ENCODE measurements around the gene EAPP. TPM values are rescaled to one million over a fixed set of nuclear protein-coding genes. Genes with fewer than 3 reads are reported as not detected.

The EAPP gene
- total RNA-seq, 1 experiment from 2014 or later = 32.2 TPM

DNA sequence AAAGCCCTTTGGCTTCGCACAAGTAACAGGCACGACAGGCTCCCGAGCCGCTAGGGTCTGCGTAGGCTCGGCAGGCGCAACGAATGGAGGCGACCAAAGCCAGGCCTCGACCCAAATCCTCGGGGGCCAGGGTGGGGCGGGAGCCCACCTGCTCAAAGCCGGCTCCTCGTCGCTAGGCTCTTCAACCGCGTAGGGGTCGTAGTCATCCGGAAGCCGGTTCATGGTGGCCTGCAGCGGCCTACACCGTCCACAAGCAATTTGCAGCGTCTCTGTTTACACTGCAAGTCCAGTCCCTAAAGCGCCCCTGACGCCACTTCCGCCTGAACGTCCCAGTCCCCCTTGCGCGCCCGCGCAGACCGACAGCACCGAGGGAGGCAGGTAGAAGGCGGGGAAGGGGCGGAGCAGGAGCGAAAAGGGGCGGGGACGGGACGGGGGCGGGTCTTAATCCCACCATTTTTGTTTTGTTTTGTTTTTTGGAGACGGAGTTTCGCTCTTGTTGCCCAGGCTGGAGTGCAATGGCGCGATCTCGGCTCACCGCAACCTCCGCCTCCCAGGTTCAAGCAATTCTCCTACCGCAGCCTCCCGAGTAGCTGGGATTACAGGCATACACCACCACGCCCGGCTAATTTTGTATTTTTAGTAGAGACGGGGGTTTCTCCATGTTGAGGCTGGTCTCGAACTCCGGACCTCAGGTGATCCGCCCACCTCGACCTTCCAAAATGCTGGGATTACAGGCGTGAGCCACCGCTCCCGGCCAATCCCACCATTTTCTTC, at the start of gene EAPP (continued):
- TF ChIP-seq, protein P1, sequence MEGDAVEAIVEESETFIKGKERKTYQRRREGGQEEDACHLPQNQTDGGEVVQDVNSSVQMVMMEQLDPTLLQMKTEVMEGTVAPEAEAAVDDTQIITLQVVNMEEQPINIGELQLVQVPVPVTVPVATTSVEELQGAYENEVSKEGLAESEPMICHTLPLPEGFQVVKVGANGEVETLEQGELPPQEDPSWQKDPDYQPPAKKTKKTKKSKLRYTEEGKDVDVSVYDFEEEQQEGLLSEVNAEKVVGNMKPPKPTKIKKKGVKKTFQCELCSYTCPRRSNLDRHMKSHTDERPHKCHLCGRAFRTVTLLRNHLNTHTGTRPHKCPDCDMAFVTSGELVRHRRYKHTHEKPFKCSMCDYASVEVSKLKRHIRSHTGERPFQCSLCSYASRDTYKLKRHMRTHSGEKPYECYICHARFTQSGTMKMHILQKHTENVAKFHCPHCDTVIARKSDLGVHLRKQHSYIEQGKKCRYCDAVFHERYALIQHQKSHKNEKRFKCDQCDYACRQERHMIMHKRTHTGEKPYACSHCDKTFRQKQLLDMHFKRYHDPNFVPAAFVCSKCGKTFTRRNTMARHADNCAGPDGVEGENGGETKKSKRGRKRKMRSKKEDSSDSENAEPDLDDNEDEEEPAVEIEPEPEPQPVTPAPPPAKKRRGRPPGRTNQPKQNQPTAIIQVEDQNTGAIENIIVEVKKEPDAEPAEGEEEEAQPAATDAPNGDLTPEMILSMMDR (IDR thresholded peaks at IDR 0.05 in 2 of 3, conservative IDR thresholded peaks at IDR 0.05 in 1 of 3; ENCODE audit: borderline replicate concordance in 1 of 3, insufficient read depth in 1 of 3, low read depth in 2 of 3, low read length in 2 of 3) = no peak

DNA sequence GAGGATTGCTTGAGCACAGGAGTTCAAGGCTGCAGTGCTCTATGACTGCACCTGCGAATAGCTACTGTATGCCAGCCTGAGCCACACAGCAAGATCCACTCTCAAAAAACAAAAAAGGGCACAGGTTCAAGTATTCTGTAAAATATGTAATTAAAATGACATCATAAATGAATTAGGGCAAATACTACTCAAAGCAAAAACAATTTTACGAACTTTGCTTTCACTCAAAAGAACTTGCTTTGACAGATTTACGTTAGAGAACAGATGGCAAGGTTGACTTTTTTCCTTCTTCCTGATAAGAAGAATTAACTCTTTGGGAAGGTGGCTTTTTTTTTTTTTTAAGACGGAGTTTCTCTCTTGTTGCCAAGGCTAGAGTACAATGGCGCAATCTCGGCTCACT, 44.0 kb upstream of the EAPP start:
- BruUV-seq (replicated peaks) = no TSS peak
- ATAC-seq (no peak), DNase-seq (ENCODE audit: low read depth, low spot score) (no peak)
- CTCF ChIA-PET = no interaction called here
- Histone ChIP-seq H3K27me3 (ENCODE audit: insufficient read depth, low read length) (no peaks in the 10 kb centered on the region), H3K4me2 (ENCODE audit: low read length) (no peak overlapping the region), H3K4me1 (ENCODE audit: control insufficient read depth in 1 of 2, insufficient read depth in 2 of 2, low read length in 2 of 2) (peaks cover 9 to 10% of the 10 kb centered on the region in 2 experiments), H3K9me2 (ENCODE audit: insufficient read depth) (no peaks in the 10 kb centered on the region), H3K4me3 (replicated peaks in 1 of 2; ENCODE audit: low read depth in 1 of 2, low read length in 2 of 2) (no peak overlapping the region), H3K27ac (ENCODE audit: low read depth, low read length) (no peak overlapping the region), H4K20me1 (ENCODE audit: insufficient read depth) (no peaks in the 10 kb centered on the region), H3K9ac (ENCODE audit: low read length) (no peak overlapping the region), H3K36me3 (ENCODE audit: control insufficient read depth in 1 of 2, insufficient read depth in 2 of 2, low read length in 2 of 2) (peaks cover 9 to 27% of the 10 kb centered on the region in 2 experiments; a peak in 3 of 4 replicates), H3K79me2 (ENCODE audit: insufficient read depth, low read length) (peaks cover 5% of the 10 kb centered on the region; the same call in 1 of the 2 replicates), H3K9me3 (ENCODE audit: control insufficient read depth in 1 of 2, insufficient read depth in 1 of 2, low read depth in 1 of 2, low read length in 2 of 2) (no peaks in the 10 kb centered on the region), H2AFZ (ENCODE audit: low read depth, low read length, poor library complexity, severe bottlenecking) (no peak overlapping the region)
- TF ChIP-seq SRF (IDR thresholded peaks at IDR 0.05; ENCODE audit: low read depth) (no peak), CEBPB (IDR thresholded peaks at IDR 0.05; ENCODE audit: low read depth) (no peak), POLR2A (IDR thresholded peaks at IDR 0.05; ENCODE audit: borderline replicate concordance, extremely low read depth, insufficient read depth, insufficient read length) (no peak), EZH2 (IDR thresholded peaks at IDR 0.05) (no peak), RAD21 (IDR thresholded peaks at IDR 0.05; ENCODE audit: low read depth) (no peak), CBX3 (IDR thresholded peaks at IDR 0.05; ENCODE audit: low read depth) (no peak), FOSL1 (IDR thresholded peaks at IDR 0.05; ENCODE audit: low read depth) (no peak), YY1 (IDR thresholded peaks at IDR 0.05; ENCODE audit: extremely low read depth, insufficient replicate concordance, low read depth, low read length) (no peak), POLR2AphosphoS5 (IDR thresholded peaks at IDR 0.05; ENCODE audit: low read depth, low read length) (no peak), SP1 (IDR thresholded peaks at IDR 0.05; ENCODE audit: low read depth) (no peak), JUND (IDR thresholded peaks at IDR 0.05) (no peak), ZNF274 (IDR thresholded peaks at IDR 0.05; ENCODE audit: low read depth, low read length) (no peak), ZFX (IDR thresholded peaks at IDR 0.05) (no peak)
- TF ChIP-seq, protein P2, sequence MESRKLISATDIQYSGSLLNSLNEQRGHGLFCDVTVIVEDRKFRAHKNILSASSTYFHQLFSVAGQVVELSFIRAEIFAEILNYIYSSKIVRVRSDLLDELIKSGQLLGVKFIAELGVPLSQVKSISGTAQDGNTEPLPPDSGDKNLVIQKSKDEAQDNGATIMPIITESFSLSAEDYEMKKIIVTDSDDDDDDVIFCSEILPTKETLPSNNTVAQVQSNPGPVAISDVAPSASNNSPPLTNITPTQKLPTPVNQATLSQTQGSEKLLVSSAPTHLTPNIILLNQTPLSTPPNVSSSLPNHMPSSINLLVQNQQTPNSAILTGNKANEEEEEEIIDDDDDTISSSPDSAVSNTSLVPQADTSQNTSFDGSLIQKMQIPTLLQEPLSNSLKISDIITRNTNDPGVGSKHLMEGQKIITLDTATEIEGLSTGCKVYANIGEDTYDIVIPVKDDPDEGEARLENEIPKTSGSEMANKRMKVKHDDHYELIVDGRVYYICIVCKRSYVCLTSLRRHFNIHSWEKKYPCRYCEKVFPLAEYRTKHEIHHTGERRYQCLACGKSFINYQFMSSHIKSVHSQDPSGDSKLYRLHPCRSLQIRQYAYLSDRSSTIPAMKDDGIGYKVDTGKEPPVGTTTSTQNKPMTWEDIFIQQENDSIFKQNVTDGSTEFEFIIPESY (IDR thresholded peaks at IDR 0.05; ENCODE audit: extremely low read depth, insufficient replicate concordance, low read length) = no peak
- TF ChIP-seq, protein P3, sequence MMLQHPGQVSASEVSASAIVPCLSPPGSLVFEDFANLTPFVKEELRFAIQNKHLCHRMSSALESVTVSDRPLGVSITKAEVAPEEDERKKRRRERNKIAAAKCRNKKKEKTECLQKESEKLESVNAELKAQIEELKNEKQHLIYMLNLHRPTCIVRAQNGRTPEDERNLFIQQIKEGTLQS (IDR thresholded peaks at IDR 0.05) = no peak
- TF ChIP-seq, protein P4, sequence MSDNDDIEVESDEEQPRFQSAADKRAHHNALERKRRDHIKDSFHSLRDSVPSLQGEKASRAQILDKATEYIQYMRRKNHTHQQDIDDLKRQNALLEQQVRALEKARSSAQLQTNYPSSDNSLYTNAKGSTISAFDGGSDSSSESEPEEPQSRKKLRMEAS (IDR thresholded peaks at IDR 0.05) = no peak
- TF ChIP-seq, protein P5, sequence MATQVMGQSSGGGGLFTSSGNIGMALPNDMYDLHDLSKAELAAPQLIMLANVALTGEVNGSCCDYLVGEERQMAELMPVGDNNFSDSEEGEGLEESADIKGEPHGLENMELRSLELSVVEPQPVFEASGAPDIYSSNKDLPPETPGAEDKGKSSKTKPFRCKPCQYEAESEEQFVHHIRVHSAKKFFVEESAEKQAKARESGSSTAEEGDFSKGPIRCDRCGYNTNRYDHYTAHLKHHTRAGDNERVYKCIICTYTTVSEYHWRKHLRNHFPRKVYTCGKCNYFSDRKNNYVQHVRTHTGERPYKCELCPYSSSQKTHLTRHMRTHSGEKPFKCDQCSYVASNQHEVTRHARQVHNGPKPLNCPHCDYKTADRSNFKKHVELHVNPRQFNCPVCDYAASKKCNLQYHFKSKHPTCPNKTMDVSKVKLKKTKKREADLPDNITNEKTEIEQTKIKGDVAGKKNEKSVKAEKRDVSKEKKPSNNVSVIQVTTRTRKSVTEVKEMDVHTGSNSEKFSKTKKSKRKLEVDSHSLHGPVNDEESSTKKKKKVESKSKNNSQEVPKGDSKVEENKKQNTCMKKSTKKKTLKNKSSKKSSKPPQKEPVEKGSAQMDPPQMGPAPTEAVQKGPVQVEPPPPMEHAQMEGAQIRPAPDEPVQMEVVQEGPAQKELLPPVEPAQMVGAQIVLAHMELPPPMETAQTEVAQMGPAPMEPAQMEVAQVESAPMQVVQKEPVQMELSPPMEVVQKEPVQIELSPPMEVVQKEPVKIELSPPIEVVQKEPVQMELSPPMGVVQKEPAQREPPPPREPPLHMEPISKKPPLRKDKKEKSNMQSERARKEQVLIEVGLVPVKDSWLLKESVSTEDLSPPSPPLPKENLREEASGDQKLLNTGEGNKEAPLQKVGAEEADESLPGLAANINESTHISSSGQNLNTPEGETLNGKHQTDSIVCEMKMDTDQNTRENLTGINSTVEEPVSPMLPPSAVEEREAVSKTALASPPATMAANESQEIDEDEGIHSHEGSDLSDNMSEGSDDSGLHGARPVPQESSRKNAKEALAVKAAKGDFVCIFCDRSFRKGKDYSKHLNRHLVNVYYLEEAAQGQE (IDR thresholded peaks at IDR 0.05; ENCODE audit: low read depth) = no peak
- intact Hi-C loops (cut with micrococcal nuclease) = loop anchor here (10.0 kb wide), 1 partner anchor 831 kb away; no protein-coding TSS in a partner anchor
- POLR2A ChIA-PET = no interaction called here
- RAD21 ChIA-PET (ENCODE audit: low non-redundant PET in 1 of 2, low total read pairs in 2 of 2, uncharacterized antibody in 2 of 2, unreplicated experiment in 2 of 2) = no interaction called here
